Measurements from ENCODE around the gene TRAF4.

GRCh38 chr17:28745786-28746411 is 2.1 kb downstream of the TRAF4 start:
- TF ChIP-seq POLR2A (IDR thresholded peaks at IDR 0.05) (peak; percentile 45 to 46), CTCF (IDR thresholded peaks at IDR 0.05) (no peak)

All from Peyer's patch (tissue), 4 donors.